PC-9 (cell line): ENCODE measurements around the gene RBM7.

Experiments used
- EZH2 ChIP-seq: fragments of 200-600 bp; sonication (generic); IDR thresholded peaks from 2 replicates; pipeline ENCODE4 v1.8.0; 2017; ENCODE audit warnings: antibody characterized with exemption, low read depth
- TF ChIP-seq, protein P1 (sequence below): fragments of 200-600 bp; sonication (generic); conservative IDR thresholded peaks from 2 replicates; pipeline ENCODE4 v1.6.1; 2017; ENCODE audit warnings: mixed run types, antibody characterized with exemption, mild to moderate bottlenecking, moderate library complexity

DNA sequence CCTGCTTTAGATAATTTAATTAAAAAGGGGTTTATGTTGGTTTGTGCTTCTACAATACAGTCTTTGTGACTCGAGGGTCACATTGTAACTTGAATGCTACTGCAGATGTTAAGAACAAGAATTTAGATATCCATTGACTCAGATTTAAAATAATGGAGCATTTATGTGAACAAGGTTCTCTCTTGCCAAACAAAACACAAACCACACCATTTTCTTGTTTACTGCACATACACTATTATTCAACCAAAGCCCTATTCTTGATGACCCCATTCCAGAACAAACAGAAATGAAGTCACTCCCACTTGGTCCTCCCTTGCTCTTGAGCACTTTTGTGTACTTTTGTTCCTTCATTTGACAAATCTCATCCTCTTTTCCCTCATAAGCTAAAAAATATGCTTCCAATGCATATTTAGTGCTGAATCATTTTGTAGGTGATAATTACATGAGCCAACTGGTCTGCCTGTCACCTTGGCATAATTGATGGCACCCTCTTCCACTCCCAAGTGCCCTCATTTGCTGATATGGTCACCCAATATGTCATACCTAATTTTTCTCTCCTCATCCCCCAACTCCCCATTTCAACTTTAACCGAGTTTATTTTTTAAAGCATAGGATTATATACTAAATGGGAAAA lies 3.0 kb upstream of the RBM7 start:
- no peak for TF ChIP-seq EZH2
- TF ChIP-seq, protein P1, sequence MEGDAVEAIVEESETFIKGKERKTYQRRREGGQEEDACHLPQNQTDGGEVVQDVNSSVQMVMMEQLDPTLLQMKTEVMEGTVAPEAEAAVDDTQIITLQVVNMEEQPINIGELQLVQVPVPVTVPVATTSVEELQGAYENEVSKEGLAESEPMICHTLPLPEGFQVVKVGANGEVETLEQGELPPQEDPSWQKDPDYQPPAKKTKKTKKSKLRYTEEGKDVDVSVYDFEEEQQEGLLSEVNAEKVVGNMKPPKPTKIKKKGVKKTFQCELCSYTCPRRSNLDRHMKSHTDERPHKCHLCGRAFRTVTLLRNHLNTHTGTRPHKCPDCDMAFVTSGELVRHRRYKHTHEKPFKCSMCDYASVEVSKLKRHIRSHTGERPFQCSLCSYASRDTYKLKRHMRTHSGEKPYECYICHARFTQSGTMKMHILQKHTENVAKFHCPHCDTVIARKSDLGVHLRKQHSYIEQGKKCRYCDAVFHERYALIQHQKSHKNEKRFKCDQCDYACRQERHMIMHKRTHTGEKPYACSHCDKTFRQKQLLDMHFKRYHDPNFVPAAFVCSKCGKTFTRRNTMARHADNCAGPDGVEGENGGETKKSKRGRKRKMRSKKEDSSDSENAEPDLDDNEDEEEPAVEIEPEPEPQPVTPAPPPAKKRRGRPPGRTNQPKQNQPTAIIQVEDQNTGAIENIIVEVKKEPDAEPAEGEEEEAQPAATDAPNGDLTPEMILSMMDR = no peak
